Measurements from ENCODE around the gene STX7.

DNA sequence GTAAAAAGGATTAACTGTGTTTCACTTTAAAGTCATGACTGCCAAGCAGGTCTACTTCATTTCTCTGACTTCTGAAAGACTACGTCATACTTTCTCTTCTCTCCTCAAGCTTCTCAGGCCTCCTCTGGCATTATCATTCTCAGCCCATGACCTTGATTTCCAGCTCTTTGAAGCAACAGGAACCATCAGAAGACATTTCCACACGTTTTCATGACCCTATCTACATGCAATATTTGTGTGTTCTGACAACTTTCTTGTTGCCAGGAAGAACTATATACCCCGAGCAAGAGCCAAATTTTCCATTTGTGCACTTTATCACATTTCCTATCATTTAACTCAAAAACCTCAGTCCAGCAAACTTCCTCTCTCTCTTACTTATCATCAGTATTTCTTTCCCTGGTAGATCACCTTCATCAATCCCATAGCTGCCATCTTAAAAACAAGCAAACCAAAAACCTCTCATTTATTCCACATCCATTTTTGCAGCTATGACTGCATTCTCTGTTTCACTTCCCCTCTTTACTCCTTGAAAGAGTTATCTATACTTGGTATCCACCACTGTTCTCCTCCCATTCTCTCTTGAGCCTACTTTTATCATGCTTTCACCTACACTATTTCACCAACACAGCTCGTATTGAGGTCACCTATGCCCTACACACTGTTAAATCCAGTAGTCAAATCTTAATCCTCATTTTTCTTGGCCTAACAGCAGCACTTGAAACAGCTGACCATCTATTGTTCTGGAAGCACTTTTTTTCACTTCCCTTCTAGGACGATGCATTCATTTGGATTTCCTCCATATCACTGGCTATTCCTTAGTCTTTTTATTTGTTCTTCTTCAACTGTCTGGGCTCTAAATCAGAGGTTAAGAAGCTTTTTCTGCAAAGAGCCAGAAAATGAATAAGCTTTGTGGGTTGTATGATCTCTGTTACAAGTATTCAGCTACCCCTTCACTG lies 47.1 kb downstream of the STX7 start:
- TF ChIP-seq, protein P1, sequence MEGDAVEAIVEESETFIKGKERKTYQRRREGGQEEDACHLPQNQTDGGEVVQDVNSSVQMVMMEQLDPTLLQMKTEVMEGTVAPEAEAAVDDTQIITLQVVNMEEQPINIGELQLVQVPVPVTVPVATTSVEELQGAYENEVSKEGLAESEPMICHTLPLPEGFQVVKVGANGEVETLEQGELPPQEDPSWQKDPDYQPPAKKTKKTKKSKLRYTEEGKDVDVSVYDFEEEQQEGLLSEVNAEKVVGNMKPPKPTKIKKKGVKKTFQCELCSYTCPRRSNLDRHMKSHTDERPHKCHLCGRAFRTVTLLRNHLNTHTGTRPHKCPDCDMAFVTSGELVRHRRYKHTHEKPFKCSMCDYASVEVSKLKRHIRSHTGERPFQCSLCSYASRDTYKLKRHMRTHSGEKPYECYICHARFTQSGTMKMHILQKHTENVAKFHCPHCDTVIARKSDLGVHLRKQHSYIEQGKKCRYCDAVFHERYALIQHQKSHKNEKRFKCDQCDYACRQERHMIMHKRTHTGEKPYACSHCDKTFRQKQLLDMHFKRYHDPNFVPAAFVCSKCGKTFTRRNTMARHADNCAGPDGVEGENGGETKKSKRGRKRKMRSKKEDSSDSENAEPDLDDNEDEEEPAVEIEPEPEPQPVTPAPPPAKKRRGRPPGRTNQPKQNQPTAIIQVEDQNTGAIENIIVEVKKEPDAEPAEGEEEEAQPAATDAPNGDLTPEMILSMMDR (IDR thresholded peaks at IDR 0.05), result no peak
- TF ChIP-seq POLR2A (IDR thresholded peaks at IDR 0.05), result no peak
